ENCODE measurements around the gene FER.
"Not testable (repeated sequence)": the region's sequence is repeated elsewhere in the genome, so short reads cannot be mapped to it uniquely, and the experiment has no call there.

FER gene

DNA sequence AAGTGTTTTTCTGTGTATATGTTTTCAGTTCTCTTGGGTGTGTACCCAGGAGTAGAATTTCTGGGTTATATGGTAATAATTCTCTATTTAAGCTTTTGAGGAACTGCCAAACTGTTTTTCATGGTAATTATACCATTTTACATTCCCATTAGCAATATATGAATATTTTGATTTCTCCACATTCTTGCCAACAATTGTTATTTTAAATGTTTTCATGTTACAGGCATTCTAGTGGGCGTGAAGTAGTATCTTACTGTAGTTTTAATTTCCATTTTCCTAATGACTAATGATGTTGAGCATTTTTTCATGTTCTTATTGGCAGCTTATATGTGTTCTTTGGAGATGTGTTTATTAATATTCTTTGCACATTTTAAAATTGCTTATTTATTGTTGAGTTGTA is 199.5 kb downstream of the FER start:
- no peaks in the 10 kb centered on the region for H3K9me3 ChIP-seq (ENCODE audit: control insufficient read depth, insufficient read depth, low read depth, low read length)

DNA sequence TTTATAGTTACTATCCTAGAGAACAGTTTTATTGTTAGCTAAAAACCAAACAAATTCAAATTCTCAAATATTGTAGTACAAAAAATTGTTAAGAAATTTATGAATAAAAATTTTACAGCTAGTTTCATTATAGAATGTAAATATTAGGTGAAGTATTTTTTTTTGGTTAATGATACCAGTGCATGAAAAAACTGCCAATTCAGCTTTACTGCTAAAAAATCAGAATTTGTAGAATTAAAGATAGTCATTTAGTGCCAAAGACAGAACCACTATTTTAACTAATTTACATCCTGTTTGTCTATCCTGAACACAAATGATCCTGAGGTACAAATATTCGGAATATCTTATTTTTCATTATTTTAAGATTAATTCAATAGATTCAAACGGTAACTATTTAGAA is 202.6 kb downstream of the FER start:
- Histone ChIP-seq H3K27ac (ENCODE audit: low read depth, low read length) (no peak overlapping the region), H3K9me3 (ENCODE audit: control insufficient read depth, insufficient read depth, low read depth, low read length) (no peaks in the 10 kb centered on the region), H3K4me1 (ENCODE audit: control insufficient read depth, insufficient read depth, low read length) (peaks cover 21% of the 10 kb centered on the region; the same call in 1 of the 2 replicates), H3K27me3 (ENCODE audit: control insufficient read depth, insufficient read depth, low read length) (no peaks in the 10 kb centered on the region), H3K4me3 (ENCODE audit: low read depth, low read length) (no peak overlapping the region), H3K36me3 (ENCODE audit: control insufficient read depth, insufficient read depth, low read length) (no peaks in the 10 kb centered on the region), H3K9ac (ENCODE audit: low read length) (no peak overlapping the region)

More for the DNA sequence above, 199.5 kb downstream of the FER start:
- Histone ChIP-seq H3K27me3 (ENCODE audit: control insufficient read depth, insufficient read depth, low read length) (no peaks in the 10 kb centered on the region), H3K36me3 (ENCODE audit: control insufficient read depth, insufficient read depth, low read length) (no peaks in the 10 kb centered on the region), H3K27ac (ENCODE audit: low read depth, low read length) (no peak overlapping the region), H3K4me3 (ENCODE audit: low read depth, low read length) (no peak overlapping the region), H3K9ac (ENCODE audit: low read length) (no peak overlapping the region), H3K4me1 (ENCODE audit: control insufficient read depth, insufficient read depth, low read length) (peaks cover 27% of the 10 kb centered on the region)

DNA sequence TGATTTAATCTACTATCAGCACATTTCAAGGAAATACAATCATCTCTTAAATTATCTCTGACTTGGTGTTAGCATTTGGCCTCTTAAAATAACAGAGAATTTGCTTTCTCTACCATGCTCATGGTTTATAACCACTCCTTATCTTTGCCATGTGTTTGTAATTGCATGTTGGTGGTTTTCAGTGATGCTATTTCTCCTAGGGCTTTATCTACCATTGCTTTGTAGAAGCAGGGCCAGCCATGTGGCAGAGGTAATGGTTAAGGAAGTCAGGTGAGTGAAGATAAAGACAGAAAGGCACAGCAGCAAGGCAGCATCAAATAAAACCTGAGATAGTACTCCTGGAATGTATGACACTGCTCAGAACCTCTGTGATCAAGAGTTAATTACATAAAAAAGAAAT is 206.2 kb downstream of the FER start:
- Histone ChIP-seq H3K9me3 (ENCODE audit: control insufficient read depth, insufficient read depth, low read depth, low read length) (no peaks in the 10 kb centered on the region), H3K4me3 (ENCODE audit: low read depth, low read length) (no peak overlapping the region), H3K27ac (ENCODE audit: low read depth, low read length) (no peak overlapping the region), H3K4me1 (ENCODE audit: control insufficient read depth, insufficient read depth, low read length) (no peaks in the 10 kb centered on the region), H3K36me3 (ENCODE audit: control insufficient read depth, insufficient read depth, low read length) (no peaks in the 10 kb centered on the region), H3K9ac (ENCODE audit: low read length) (no peak overlapping the region), H3K27me3 (ENCODE audit: control insufficient read depth, insufficient read depth, low read length) (no peaks in the 10 kb centered on the region)

DNA sequence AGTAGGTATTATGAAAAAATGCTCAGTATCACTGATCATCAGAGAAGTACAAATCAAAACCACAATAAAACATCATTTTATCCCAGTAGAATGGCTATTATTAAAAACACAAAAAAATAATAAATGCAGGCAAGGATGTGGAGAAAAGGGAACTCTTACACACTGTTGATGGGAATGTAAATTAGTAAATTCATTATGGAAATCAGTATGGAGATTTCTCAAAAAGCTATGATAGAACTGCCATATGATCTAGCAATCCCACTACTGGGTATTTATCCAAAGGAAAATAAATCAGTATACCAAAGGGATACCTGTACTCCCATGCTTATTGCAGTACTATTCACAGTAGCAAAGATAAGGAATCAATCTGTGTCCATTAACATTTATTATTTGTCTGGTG is 209.6 kb downstream of the FER start:
- no peaks in the 10 kb centered on the region for H3K27me3 ChIP-seq (ENCODE audit: control insufficient read depth, insufficient read depth, low read length)
- no peak overlapping the region for H3K27ac ChIP-seq (ENCODE audit: low read depth, low read length)
- H3K9ac ChIP-seq (ENCODE audit: low read length): no peak overlapping the region
- no peak overlapping the region for H3K4me3 ChIP-seq (ENCODE audit: low read depth, low read length)
- no peaks in the 10 kb centered on the region for H3K9me3 ChIP-seq (ENCODE audit: control insufficient read depth, insufficient read depth, low read depth, low read length)
- H3K36me3 ChIP-seq (ENCODE audit: control insufficient read depth, insufficient read depth, low read length): no peaks in the 10 kb centered on the region
- no peaks in the 10 kb centered on the region for H3K4me1 ChIP-seq (ENCODE audit: control insufficient read depth, insufficient read depth, low read length)

DNA sequence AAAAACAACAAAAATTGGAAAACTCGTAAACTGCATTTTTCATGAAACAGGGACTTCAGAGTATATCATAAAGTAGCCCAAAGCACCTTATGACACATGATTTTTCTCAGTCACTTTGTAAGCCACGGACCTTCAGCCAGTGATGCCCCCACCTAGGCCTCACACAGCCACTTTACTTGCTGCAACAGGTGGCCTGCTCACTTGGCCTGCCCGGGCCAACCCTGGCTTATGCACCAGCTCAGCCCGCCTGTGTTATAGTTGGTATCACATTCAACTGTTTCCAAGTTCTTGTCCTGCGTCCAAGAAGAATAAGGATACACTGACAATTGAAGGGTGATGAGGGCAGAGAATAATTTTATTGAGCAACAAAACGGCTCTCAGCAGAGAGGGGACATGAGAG is 219.2 kb downstream of the FER start:
- Histone ChIP-seq H3K9ac (ENCODE audit: low read length) (no peak overlapping the region), H3K9me3 (ENCODE audit: control insufficient read depth, insufficient read depth, low read depth, low read length) (peaks cover 4% of the 10 kb centered on the region; the same call in 1 of the 2 replicates), H3K27me3 (ENCODE audit: control insufficient read depth, insufficient read depth, low read length) (no peaks in the 10 kb centered on the region), H3K27ac (ENCODE audit: low read depth, low read length) (no peak overlapping the region), H3K36me3 (ENCODE audit: control insufficient read depth, insufficient read depth, low read length) (no peaks in the 10 kb centered on the region), H3K4me3 (ENCODE audit: low read depth, low read length) (no peak overlapping the region), H3K4me1 (ENCODE audit: control insufficient read depth, insufficient read depth, low read length) (no peaks in the 10 kb centered on the region)

DNA sequence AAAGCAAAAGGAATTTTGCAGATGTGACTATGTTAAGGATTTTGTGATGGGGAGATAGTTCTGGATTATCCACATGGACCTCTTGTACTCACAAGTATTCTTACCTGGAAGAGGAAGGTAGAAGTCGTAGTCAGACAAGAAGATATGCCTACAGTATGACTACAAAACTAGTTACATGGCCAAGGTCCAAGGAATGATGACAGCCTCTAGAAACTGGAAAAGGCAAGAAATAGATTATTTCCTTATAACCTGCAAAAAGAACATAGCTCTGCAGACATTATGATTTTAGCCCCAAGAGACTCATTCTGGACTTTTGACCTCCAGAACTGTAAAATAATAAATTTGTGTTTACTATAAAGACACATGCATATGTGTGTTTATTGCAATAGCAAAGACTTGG is 226.9 kb downstream of the FER start:
- Histone ChIP-seq H3K27me3 (ENCODE audit: control insufficient read depth, insufficient read depth, low read length) (no peaks in the 10 kb centered on the region), H3K36me3 (ENCODE audit: control insufficient read depth, insufficient read depth, low read length) (no peaks in the 10 kb centered on the region), H3K9me3 (ENCODE audit: control insufficient read depth, insufficient read depth, low read depth, low read length) (no peaks in the 10 kb centered on the region), H3K27ac (ENCODE audit: low read depth, low read length) (no peak overlapping the region), H3K4me1 (ENCODE audit: control insufficient read depth, insufficient read depth, low read length) (no peaks in the 10 kb centered on the region), H3K9ac (ENCODE audit: low read length) (no peak overlapping the region), H3K4me3 (ENCODE audit: low read depth, low read length) (no peak overlapping the region)

DNA sequence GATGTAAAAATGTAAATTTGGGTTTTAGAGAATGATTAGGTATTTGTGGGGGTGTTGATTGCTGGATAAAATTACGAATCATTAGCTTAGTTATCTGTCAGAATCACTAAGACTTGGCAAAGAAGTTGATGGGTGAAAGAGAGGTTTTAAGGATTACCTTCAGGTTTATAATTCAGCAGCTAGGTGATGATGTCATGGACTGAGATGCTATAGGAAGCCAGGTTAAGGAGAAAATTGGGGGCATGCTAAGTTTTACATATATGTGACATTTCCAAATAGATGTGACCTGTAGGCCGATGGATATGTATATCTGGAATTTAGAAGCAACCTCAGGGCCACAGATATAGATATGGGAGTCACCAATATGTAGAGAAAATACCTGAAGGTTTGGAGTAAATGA is 228.0 kb downstream of the FER start:
- Histone ChIP-seq H3K4me1 (ENCODE audit: control insufficient read depth, insufficient read depth, low read length) (no peaks in the 10 kb centered on the region), H3K9me3 (ENCODE audit: control insufficient read depth, insufficient read depth, low read depth, low read length) (no peaks in the 10 kb centered on the region), H3K27me3 (ENCODE audit: control insufficient read depth, insufficient read depth, low read length) (no peaks in the 10 kb centered on the region), H3K27ac (ENCODE audit: low read depth, low read length) (no peak overlapping the region), H3K9ac (ENCODE audit: low read length) (no peak overlapping the region), H3K36me3 (ENCODE audit: control insufficient read depth, insufficient read depth, low read length) (no peaks in the 10 kb centered on the region), H3K4me3 (ENCODE audit: low read depth, low read length) (no peak overlapping the region)

DNA sequence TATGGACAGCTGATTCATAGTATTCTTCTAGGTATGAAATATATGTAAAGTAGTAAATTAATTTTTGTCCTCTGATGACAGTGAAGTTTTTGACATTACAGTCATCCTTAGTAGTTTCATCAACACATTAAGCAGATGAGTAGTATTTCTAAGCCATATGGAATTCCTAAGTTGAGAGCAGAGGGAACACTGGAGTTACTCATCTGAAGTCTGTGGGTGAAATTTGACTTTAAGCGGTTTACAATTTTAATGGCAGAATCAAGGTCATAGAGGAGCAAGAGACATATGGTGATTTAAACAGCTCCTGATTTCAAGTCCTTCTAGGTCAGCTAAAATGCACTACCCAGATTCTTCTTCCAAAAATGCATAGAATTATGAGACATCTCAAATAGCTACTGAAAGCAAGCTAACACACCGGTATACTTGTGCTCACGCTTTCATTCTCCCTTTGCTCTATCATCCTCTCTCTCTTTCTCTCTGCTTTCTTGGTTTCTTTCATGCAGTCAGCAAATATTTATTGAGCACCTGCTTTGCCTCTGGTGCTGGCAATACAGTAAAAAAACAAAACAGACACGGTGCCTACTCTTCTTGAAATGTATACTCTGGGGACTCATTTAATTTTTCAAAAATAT is 235.9 kb downstream of the FER start:
- Histone ChIP-seq H3K27me3 (ENCODE audit: control insufficient read depth, insufficient read depth, low read length) (no peaks in the 10 kb centered on the region), H3K9ac (ENCODE audit: low read length) (no peak overlapping the region), H3K4me1 (ENCODE audit: control insufficient read depth, insufficient read depth, low read length) (peaks cover 4% of the 10 kb centered on the region; the same call in 1 of the 2 replicates), H3K9me3 (ENCODE audit: control insufficient read depth, insufficient read depth, low read depth, low read length) (no peaks in the 10 kb centered on the region), H3K4me3 (ENCODE audit: low read depth, low read length) (no peak overlapping the region), H3K36me3 (ENCODE audit: control insufficient read depth, insufficient read depth, low read length) (peaks cover 2% of the 10 kb centered on the region; the same call in 1 of the 2 replicates), H3K27ac (ENCODE audit: low read depth, low read length) (no peak overlapping the region)

DNA sequence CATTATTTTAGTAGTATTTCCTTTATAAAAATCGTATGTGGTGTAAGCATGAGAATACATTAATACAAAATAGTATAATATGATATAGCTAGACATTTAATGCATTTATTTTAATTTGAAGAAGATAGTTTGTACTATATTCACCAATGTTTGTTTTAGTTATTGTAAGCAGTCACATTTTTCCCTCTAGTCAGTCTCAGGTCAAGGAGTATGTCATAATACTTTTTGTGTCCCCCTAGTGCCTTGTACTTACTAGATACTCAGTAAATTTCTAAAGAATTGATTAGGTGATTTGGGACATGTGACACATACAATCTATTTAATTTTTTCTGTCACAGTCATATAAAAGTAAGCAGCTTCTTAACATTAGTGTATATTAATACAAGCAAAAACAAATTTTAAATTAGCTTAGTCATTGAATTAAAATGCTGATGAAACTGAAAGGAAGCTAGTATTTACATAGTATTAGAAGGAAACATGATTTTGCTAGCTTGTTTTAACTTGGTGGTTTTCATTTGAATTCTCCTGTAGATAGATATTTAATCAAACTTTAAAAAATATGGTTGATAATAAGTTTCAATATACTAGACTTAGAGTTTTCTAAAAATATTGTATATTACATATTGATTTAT is 242.2 kb downstream of the FER start:
- Histone ChIP-seq H3K9me3 (ENCODE audit: control insufficient read depth, insufficient read depth, low read depth, low read length) (peaks cover 8% of the 10 kb centered on the region; the same call in 1 of the 2 replicates), H3K27ac (ENCODE audit: low read depth, low read length) (no peak overlapping the region), H3K4me1 (ENCODE audit: control insufficient read depth, insufficient read depth, low read length) (no peaks in the 10 kb centered on the region)

DNA sequence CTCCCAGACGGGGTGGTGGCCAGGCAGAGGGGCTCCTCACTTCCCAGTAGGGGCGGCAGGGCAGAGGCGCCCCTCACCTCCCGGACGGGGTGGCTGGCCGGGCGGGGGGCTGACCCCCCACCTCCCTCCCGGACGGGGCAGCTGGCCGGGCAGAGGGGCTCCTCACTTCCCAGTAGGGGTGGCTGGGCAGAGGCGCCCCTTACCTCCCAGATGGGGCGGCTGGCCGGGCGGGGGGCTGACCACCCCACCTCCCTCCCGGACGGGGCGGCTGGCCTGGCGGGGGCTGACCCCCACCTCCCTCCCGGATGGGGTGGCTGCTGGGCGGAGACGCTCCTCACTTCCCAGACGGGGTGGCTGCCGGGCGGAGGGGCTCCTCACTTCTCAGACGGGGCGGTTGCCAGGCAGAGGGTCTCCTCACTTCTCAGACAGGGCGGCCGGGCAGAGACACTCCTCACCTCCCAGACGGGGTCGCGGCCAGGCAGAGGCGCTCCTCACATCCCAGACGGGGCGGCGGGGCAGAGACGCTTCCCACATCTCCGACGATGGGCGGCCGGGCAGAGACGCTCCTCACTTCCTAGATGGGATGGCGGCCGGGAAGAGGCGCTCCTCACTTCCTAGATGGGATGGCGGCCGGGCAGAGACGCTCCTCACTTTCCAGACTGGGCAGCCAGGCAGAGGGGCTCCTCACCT is 244.8 kb downstream of the FER start:
- H3K4me1 ChIP-seq (ENCODE audit: control insufficient read depth, insufficient read depth, low read length); H3K27me3 ChIP-seq (ENCODE audit: control insufficient read depth, insufficient read depth, low read length); H3K4me3 ChIP-seq (ENCODE audit: low read depth, low read length); H3K27ac ChIP-seq (ENCODE audit: low read depth, low read length); H3K36me3 ChIP-seq (ENCODE audit: control insufficient read depth, insufficient read depth, low read length); H3K9me3 ChIP-seq (ENCODE audit: control insufficient read depth, insufficient read depth, low read depth, low read length); H3K9ac ChIP-seq (ENCODE audit: low read length): not testable (repeated sequence)

More for the DNA sequence above, 242.2 kb downstream of the FER start:
- no peaks in the 10 kb centered on the region for H3K27me3 ChIP-seq (ENCODE audit: control insufficient read depth, insufficient read depth, low read length)
- H3K36me3 ChIP-seq (ENCODE audit: control insufficient read depth, insufficient read depth, low read length): peaks cover 2% of the 10 kb centered on the region; the same call in 1 of the 2 replicates
- H3K9ac ChIP-seq (ENCODE audit: low read length): no peak overlapping the region
- H3K4me3 ChIP-seq (ENCODE audit: low read depth, low read length): no peak overlapping the region

DNA sequence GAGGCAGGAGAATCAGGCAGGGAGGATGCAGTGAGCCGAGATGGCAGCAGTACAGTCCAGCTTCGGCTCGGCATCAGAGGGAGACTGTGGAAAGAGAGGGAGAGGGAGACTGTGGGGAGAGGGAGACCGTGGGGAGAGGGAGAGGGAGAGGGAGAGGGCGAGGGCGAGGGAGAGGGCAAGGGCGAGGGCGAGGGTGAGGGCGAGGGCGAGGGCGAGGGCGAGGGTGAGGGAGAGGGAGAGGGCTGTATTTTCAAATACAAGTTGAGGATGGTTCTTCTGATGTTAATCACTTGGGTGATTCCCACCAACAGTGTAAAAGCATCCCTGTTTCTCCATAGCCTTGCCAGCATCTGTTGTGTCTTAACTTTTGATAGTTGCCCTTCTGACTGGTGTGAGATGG is 245.7 kb downstream of the FER start:
- not testable (repeated sequence) for H3K27me3 ChIP-seq (ENCODE audit: control insufficient read depth, insufficient read depth, low read length); H3K4me1 ChIP-seq (ENCODE audit: control insufficient read depth, insufficient read depth, low read length); H3K9me3 ChIP-seq (ENCODE audit: control insufficient read depth, insufficient read depth, low read depth, low read length); H3K27ac ChIP-seq (ENCODE audit: low read depth, low read length); H3K4me3 ChIP-seq (ENCODE audit: low read depth, low read length); H3K36me3 ChIP-seq (ENCODE audit: control insufficient read depth, insufficient read depth, low read length); H3K9ac ChIP-seq (ENCODE audit: low read length)
